IMR-90 (cell line): Measurements from ENCODE around the gene NDUFS2. TPM values are rescaled to one million over a fixed set of nuclear protein-coding genes. Genes with fewer than 3 reads are reported as not detected.

Source experiments
- ATAC-seq: fragments of 200-7000 bp; cut with Tn5 transposase; 2 replicates; pipeline ENCODE4 v1.9.1; 2020; ENCODE audit warnings: low read depth, mild to moderate bottlenecking, moderate library complexity
- BruUV-seq: library from RNA; stranded (reverse); fragments of 400-500 nt; replicated peaks from 2 replicates; lab custom pipeline; 2021; lab: Mats Ljungman, UMichigan
- CTCF ChIA-PET: fragments of 300-600 bp; formaldehyde crosslinking; extraction: SDS; loops from one replicate; lab custom pipeline; 2021; ENCODE audit warnings: antibody characterized with exemption; lab: Yijun Ruan, JAX
- POLR2A ChIA-PET: fragments of 300-600 bp; sonication (Branson Sonifier 250); formaldehyde crosslinking; loops from one replicate; lab custom pipeline; 2022; ENCODE audit warnings: antibody characterized with exemption; ENCODE audit not compliant: unreplicated experiment; lab: Charles Lee
- DNase-seq: peaks from one replicate; pipeline ENCODE4 v3.0.0; 2013
- H2AFZ ChIP-seq: replicated peaks from 2 replicates; pipeline ENCODE3; 2013; ENCODE audit warnings: low read length, mild to moderate bottlenecking; ENCODE audit not compliant: poor library complexity
- H2AK5ac ChIP-seq: 2 replicates; pipeline ENCODE4 v1.6.1; 2013; ENCODE audit warnings: low read depth, low read length, inconsistent platforms
- H2AK9ac ChIP-seq: replicated peaks from 2 replicates; pipeline ENCODE3; 2013; ENCODE audit warnings: mild to moderate bottlenecking, low read depth, low read length, moderate library complexity; ENCODE audit not compliant: poor library complexity
- H2BK120ac ChIP-seq: 2 replicates; pipeline ENCODE4 v1.6.1; 2013; ENCODE audit warnings: low read depth, low read length, inconsistent platforms
- H2BK15ac ChIP-seq: 3 replicates; pipeline ENCODE4 v1.6.1; 2013; ENCODE audit warnings: low read depth, low read length, inconsistent platforms
- H2BK20ac ChIP-seq: 2 replicates; pipeline ENCODE4 v1.6.1; 2013; ENCODE audit warnings: low read depth, mild to moderate bottlenecking, inconsistent platforms, low read length, moderate library complexity
- H2BK5ac ChIP-seq: 2 replicates; pipeline ENCODE4 v1.6.1; 2013; ENCODE audit warnings: mild to moderate bottlenecking, low read depth, low read length, inconsistent platforms; ENCODE audit not compliant: poor library complexity, severe bottlenecking
- H3K14ac ChIP-seq: replicated peaks from 2 replicates; pipeline ENCODE4 v1.6.1; 2013; ENCODE audit warnings: low read depth, low read length, inconsistent platforms
- H3K18ac ChIP-seq: 2 replicates; pipeline ENCODE4 v1.6.1; 2013; ENCODE audit warnings: low read depth, low read length, control low read depth
- H3K23ac ChIP-seq: 2 replicates; pipeline ENCODE4 v1.6.1; 2013; ENCODE audit warnings: low read depth, low read length, inconsistent platforms
- H3K27ac ChIP-seq: 2 replicates; pipeline ENCODE4 v1.5.1; 2013; ENCODE audit warnings: mild to moderate bottlenecking, control low read depth, low read length; ENCODE audit not compliant: insufficient read depth
- H3K27me3 ChIP-seq: 2 replicates; pipeline ENCODE4 v1.6.1; 2013; ENCODE audit warnings: low read length; ENCODE audit not compliant: control insufficient read depth, insufficient read depth
- H3K36me3 ChIP-seq: 2 replicates; pipeline ENCODE4 v1.6.1; 2013; ENCODE audit warnings: low read length, mixed read lengths; ENCODE audit not compliant: control insufficient read depth, insufficient read depth
- H3K4ac ChIP-seq: 2 replicates; pipeline ENCODE4 v1.6.1; 2013; ENCODE audit warnings: low read depth, low read length, inconsistent platforms
- H3K4me1 ChIP-seq: 2 replicates; pipeline ENCODE4 v1.6.1; 2013; ENCODE audit warnings: low read length, mixed read lengths; ENCODE audit not compliant: control insufficient read depth, insufficient read depth
- H3K4me2 ChIP-seq: 2 replicates; pipeline ENCODE4 v1.6.1; 2013; ENCODE audit warnings: low read depth, mild to moderate bottlenecking, control low read depth, low read length, moderate library complexity
- H3K4me3 ChIP-seq: 2 replicates; pipeline ENCODE4 v1.5.1; 2013; ENCODE audit warnings: low read depth, mild to moderate bottlenecking, control low read depth, low read length, moderate library complexity; ENCODE audit not compliant: insufficient read depth
- H3K56ac ChIP-seq: 2 replicates; pipeline ENCODE4 v1.6.1; 2013; ENCODE audit warnings: low read length, inconsistent platforms; ENCODE audit not compliant: insufficient read depth; ENCODE audit errors: extremely low read depth
- H3K79me1 ChIP-seq, 2 experiments: 2 replicates each; pipeline ENCODE4 v1.6.1; 2013; ENCODE audit warnings: low read length in 2 of 2, inconsistent platforms in 1 of 2, low read depth in 1 of 2
- H3K9ac ChIP-seq: 2 replicates; pipeline ENCODE4 v1.6.1; 2013; ENCODE audit warnings: low read depth, low read length, control low read depth
- H3K9me1 ChIP-seq: 2 replicates; pipeline ENCODE4 v1.6.1; 2013; ENCODE audit warnings: low read length, inconsistent platforms; ENCODE audit not compliant: insufficient read depth
- H3K9me3 ChIP-seq: 2 replicates; pipeline ENCODE4 v1.6.1; 2013; ENCODE audit warnings: low read length; ENCODE audit not compliant: control insufficient read depth, insufficient read depth
- H4K20me1 ChIP-seq: 2 replicates; pipeline ENCODE4 v1.6.1; 2013; ENCODE audit warnings: low read length, inconsistent platforms; ENCODE audit not compliant: insufficient read depth
- H4K5ac ChIP-seq: 2 replicates; pipeline ENCODE4 v1.6.1; 2013; ENCODE audit warnings: mild to moderate bottlenecking, low read depth, low read length, control low read depth
- H4K8ac ChIP-seq, 2 experiments: 2 replicates each; pipeline ENCODE4 v1.6.1; 2013; ENCODE audit warnings: low read depth in 2 of 2, low read length in 2 of 2, control low read depth in 1 of 2, inconsistent platforms in 1 of 2
- H4K91ac ChIP-seq: 2 replicates; pipeline ENCODE4 v1.6.1; 2013; ENCODE audit warnings: low read depth, low read length, inconsistent platforms; ENCODE audit not compliant: insufficient read depth
- CHD1 ChIP-seq: IDR thresholded peaks from 2 replicates; pipeline ENCODE4 v1.6.1; 2012; ENCODE audit warnings: low read depth, low read length, improper control_type of control experiment
- CTCF ChIP-seq: conservative IDR thresholded peaks from 2 replicates; pipeline ENCODE4 v1.5.1; 2012; ENCODE audit warnings: mild to moderate bottlenecking, low read depth, low read length, improper control_type of control experiment
- ELK1 ChIP-seq: fragments of 150-350 bp; IDR thresholded peaks from 2 replicates; pipeline ENCODE4 v1.6.1; 2016; ENCODE audit warnings: low read depth, mild to moderate bottlenecking, low read length, moderate library complexity, borderline replicate concordance
- MAZ ChIP-seq: IDR thresholded peaks from 2 replicates; pipeline ENCODE4 v1.6.1; 2012; ENCODE audit warnings: low read depth, mild to moderate bottlenecking, low read length, improper control_type of control experiment, moderate library complexity, borderline replicate concordance
- MXI1 ChIP-seq: IDR thresholded peaks from 2 replicates; pipeline ENCODE4 v1.6.1; 2012; ENCODE audit warnings: low read depth, mild to moderate bottlenecking, low read length, moderate library complexity, borderline replicate concordance
- NFE2L2 ChIP-seq: fragments of 150-350 bp; IDR thresholded peaks from 2 replicates; pipeline ENCODE4 v1.6.1; 2016; ENCODE audit warnings: low read depth, mild to moderate bottlenecking, low read length
- POLR2A ChIP-seq: IDR thresholded peaks from 2 replicates; pipeline ENCODE4 v1.6.1; 2012; ENCODE audit warnings: mild to moderate bottlenecking, low read depth, low read length
- RAD21 ChIP-seq: IDR thresholded peaks from 2 replicates; pipeline ENCODE4 v1.6.1; 2012; ENCODE audit warnings: low read length, improper control_type of control experiment
- RFX5 ChIP-seq: IDR thresholded peaks from 2 replicates; pipeline ENCODE4 v1.8.0; 2012; ENCODE audit warnings: low read depth, mild to moderate bottlenecking, low read length, moderate library complexity
- USF2 ChIP-seq: fragments of 150-350 bp; IDR thresholded peaks from 2 replicates; pipeline ENCODE4 v1.6.1; 2017; ENCODE audit warnings: mild to moderate bottlenecking, antibody characterized with exemption, low read length, low read depth
- WGBS, 2 experiments: methylation state at CpG; one replicate each; pipeline versions ENCODE4 v1.1.5 to v1.1.7; 2013; ENCODE audit warnings: missing lambda C conversion rate in 2 of 2; ENCODE audit not compliant: insufficient read length in 1 of 2; ENCODE audit errors: extremely low coverage in 2 of 2; 5-methylcytosine and 5-hydroxymethylcytosine counted together
- dilution Hi-C: fragments of 300-500 bp; cut with HindIII; formaldehyde crosslinking; loops from one replicate; pipeline ENCODE4 v1.14.3; 2018; ENCODE audit warnings: low sequenced_read_pairs; ENCODE audit not compliant: unreplicated experiment
- in situ Hi-C: fragments of 300-500 bp; cut with MboI; formaldehyde crosslinking; loops from 3 replicates; pipeline ENCODE4 v1.14.3; 2019; ENCODE audit warnings: low sequenced_read_pairs, inconsistent platforms, mixed read lengths
- intact Hi-C: fragments of 100-400 bp; cut with micrococcal nuclease; formaldehyde crosslinking; loops from 2 replicates; pipeline ENCODE4 v1.10.0; 2022
- polyA plus RNA-seq, 3 experiments: library from polyadenylated mRNA; depleted of rRNA; stranded (reverse); fragments of >200 nt; gene quantifications; 2 replicates each; pipeline ENCODE4 v1.2.3, GENCODE V29; 2012; ENCODE audit warnings: low replicate concordance in 1 of 3
- total RNA-seq: library from RNA; depleted of rRNA; stranded (reverse); fragments of >200 nt; gene quantifications from 2 replicates; pipeline ENCODE4 v1.2.3, GENCODE V29; 2012

Gene NDUFS2
- total and polyA plus RNA-seq, 2 of the 4 experiments (the other 2 are of a cell fraction): 85.5 to 101 TPM

- H4K8ac ChIP-seq: no peak overlapping the region
- no peak for DNase-seq
- H3K23ac ChIP-seq: no peak overlapping the region
- no peaks in the 10 kb centered on the region for H3K9me3 ChIP-seq
- no peak overlapping the region for H4K5ac ChIP-seq
- H2AFZ ChIP-seq: no peak overlapping the region
- H2AK5ac ChIP-seq: no peak overlapping the region
- CTCF ChIA-PET: interaction anchor here (1.2 kb wide), 1 partner anchor 149 kb away, joined by 3 read pairs; no protein-coding TSS in a partner anchor
- H3K4ac ChIP-seq: no peak overlapping the region
- H2BK20ac ChIP-seq: no peak overlapping the region
- no peak overlapping the region for H3K9ac ChIP-seq
- POLR2A ChIA-PET: no interaction called here
- no peak overlapping the region for H3K4me3 ChIP-seq
- H3K9me1 ChIP-seq: 0 out of 2 replicates have a peak, but pooled peaks cover 5% of the 10 kb centered on the region
- ATAC-seq: no peak
- TF ChIP-seq CHD1: no peak
- TF ChIP-seq RAD21: no peak
- no peak for TF ChIP-seq RFX5
- TF ChIP-seq ELK1: no peak
- no peak for TF ChIP-seq MAZ
- TF ChIP-seq USF2: no peak
- no peak for TF ChIP-seq POLR2A
- TF ChIP-seq CTCF: no peak
- no peak for TF ChIP-seq MXI1
- TF ChIP-seq NFE2L2: no peak
- peaks cover 19% of the 10 kb centered on the region for H3K36me3 ChIP-seq
- no peak overlapping the region for H2BK5ac ChIP-seq
- H2BK120ac ChIP-seq: no peak overlapping the region
- WGBS, 2 experiments: 90% methylated on average over 8 of the region's 9 CpGs; no CpG with 5 or more reads in 1 of the 2 experiments
- peak overlapping the region; percentile 73 for H2AK9ac ChIP-seq
- H4K20me1 ChIP-seq: no peaks in the 10 kb centered on the region
- no peaks in the 10 kb centered on the region for H3K79me1 ChIP-seq
- dilution Hi-C loops (no loop called here), intact Hi-C loops (no loop called here), in situ Hi-C loops (no loop called here)
- H3K4me2 ChIP-seq: no peak overlapping the region
- BruUV-seq: no TSS peak
- no peak overlapping the region for H3K27ac ChIP-seq
- no peak overlapping the region for H3K56ac ChIP-seq
- no peak overlapping the region for H4K91ac ChIP-seq
- H2BK15ac ChIP-seq: no peak overlapping the region
- H3K4me1 ChIP-seq: no peaks in the 10 kb centered on the region
- no peak overlapping the region for H3K14ac ChIP-seq
- H3K27me3 ChIP-seq: no peaks in the 10 kb centered on the region
- no peak overlapping the region for H3K18ac ChIP-seq
Measured at GRCh38 chr1:161233102-161233501, 30.9 kb downstream of the NDUFS2 start.
